Type B pancreatic cell (in vitro differentiated cells): ENCODE data around the gene OR2T27. TPM values are rescaled to one million over a fixed set of nuclear protein-coding genes. Genes with fewer than 3 reads are reported as not detected.
"Not testable (repeated sequence)": the region's sequence is repeated elsewhere in the genome, so short reads cannot be mapped to it uniquely, and the experiment has no call there.

Experiments
- DNase-seq: peaks from one replicate; pipeline ENCODE4 v3.0.0; 2021; ENCODE audit warnings: mixed read lengths; ENCODE audit not compliant: unreplicated experiment; ENCODE audit errors: extremely low spot score
- H3K27ac Mint-ChIP-seq: 2 replicates; pipeline ENCODE4 v1.8.0; 2021; ENCODE audit warnings: mild to moderate bottlenecking, mixed read lengths
- H3K27me3 Mint-ChIP-seq: 2 replicates; pipeline ENCODE4 v1.8.0; 2021; ENCODE audit warnings: mixed read lengths
- H3K36me3 Mint-ChIP-seq: 2 replicates; pipeline ENCODE4 v1.8.0; 2021; ENCODE audit warnings: mixed read lengths
- H3K4me1 Mint-ChIP-seq: one replicate; pipeline ENCODE4 v1.8.0; 2021; ENCODE audit warnings: mixed read lengths; ENCODE audit not compliant: unreplicated experiment
- H3K4me3 Mint-ChIP-seq: 2 replicates; pipeline ENCODE4 v1.8.0; 2021; ENCODE audit warnings: mild to moderate bottlenecking, mixed read lengths
- H3K9me3 Mint-ChIP-seq: 2 replicates; pipeline ENCODE4 v1.8.0; 2021; ENCODE audit warnings: mixed read lengths
- CTCF ChIP-seq: fragments of 200-600 bp; sonication (generic); conservative IDR thresholded peaks from 2 replicates; pipeline ENCODE4 v1.5.0; 2021; ENCODE audit warnings: antibody characterized with exemption, mild to moderate bottlenecking
- long read RNA-seq: library from polyadenylated mRNA; unstranded; transcript quantifications from one replicate; pipeline ENCODE4 v2.0.0, GENCODE V29; 2020
- total RNA-seq: library from RNA; stranded (reverse); gene quantifications from 2 replicates; pipeline ENCODE4 v1.2.1, GENCODE V29; 2021; ENCODE audit warnings: low replicate concordance

The OR2T27 gene
- total RNA-seq: not detected in 2 replicates
- long read RNA-seq: 0 reads

- H3K4me1 Mint-ChIP-seq, H3K27me3 Mint-ChIP-seq, H3K4me3 Mint-ChIP-seq, DNase-seq, H3K27ac Mint-ChIP-seq, H3K36me3 Mint-ChIP-seq, H3K9me3 Mint-ChIP-seq: not testable (repeated sequence)
These were observed at the start of gene OR2T27 for GRCh38 chr1:248655354-248655753. OR2T27 (minus strand) TSS chr1:248655528; CDS start chr1:248650884, 4,644 bp downstream.

- DNase-seq: no peak
- H3K9me3 Mint-ChIP-seq: peaks cover 7% of the 10 kb centered on the region
- no peak overlapping the region for H3K27ac Mint-ChIP-seq
- H3K4me3 Mint-ChIP-seq: no peak overlapping the region
- no peak for TF ChIP-seq CTCF
- no peaks in the 10 kb centered on the region for H3K4me1 Mint-ChIP-seq
- no peaks in the 10 kb centered on the region for H3K27me3 Mint-ChIP-seq
- H3K36me3 Mint-ChIP-seq: no peaks in the 10 kb centered on the region
These were observed 49.3 kb upstream of the OR2T27 start for GRCh38 chr1:248704606-248705005.

GRCh38 chr1:248703674-248704073 lies 48.3 kb upstream of the OR2T27 start:
- H3K27me3 Mint-ChIP-seq: no peaks in the 10 kb centered on the region
- no peak for TF ChIP-seq CTCF
- H3K4me1 Mint-ChIP-seq: no peaks in the 10 kb centered on the region
- peaks cover 7% of the 10 kb centered on the region for H3K9me3 Mint-ChIP-seq
- DNase-seq: no peak
- no peak overlapping the region for H3K27ac Mint-ChIP-seq
- no peak overlapping the region for H3K4me3 Mint-ChIP-seq
- no peaks in the 10 kb centered on the region for H3K36me3 Mint-ChIP-seq

- peaks cover 5% of the 10 kb centered on the region for H3K9me3 Mint-ChIP-seq
- no peak within 1 kb of the TSS for H3K4me3 Mint-ChIP-seq
- no peak for TF ChIP-seq CTCF
- DNase-seq: no peak
- H3K27ac Mint-ChIP-seq: no peak within 1 kb of the TSS
- no peaks in the 10 kb centered on the region for H3K36me3 Mint-ChIP-seq
- no peaks in the 10 kb centered on the region for H3K27me3 Mint-ChIP-seq
- no peaks in the 10 kb centered on the region for H3K4me1 Mint-ChIP-seq
These were observed 47.4 kb upstream of the OR2T27 start, which contains the start of gene OR14I1 for GRCh38 chr1:248702714-248703113. OR14I1 (minus strand) TSS chr1:248702766.

GRCh38 chr1:248699099-248699498 lies 43.8 kb upstream of the OR2T27 start:
- Mint-ChIP-seq H3K9me3 (peaks cover 4% of the 10 kb centered on the region), H3K4me3 (no peak overlapping the region), H3K27me3 (no peaks in the 10 kb centered on the region), H3K36me3 (no peaks in the 10 kb centered on the region), H3K4me1 (no peaks in the 10 kb centered on the region), H3K27ac (no peak overlapping the region)
- TF ChIP-seq CTCF: no peak
- no peak for DNase-seq

- no peak for TF ChIP-seq CTCF
- no peak for DNase-seq
- Mint-ChIP-seq H3K9me3 (peaks cover 9% of the 10 kb centered on the region), H3K4me1 (no peaks in the 10 kb centered on the region), H3K27me3 (no peaks in the 10 kb centered on the region), H3K4me3 (no peak overlapping the region), H3K27ac (no peak overlapping the region), H3K36me3 (no peaks in the 10 kb centered on the region)
These were observed 42.6 kb upstream of the OR2T27 start for GRCh38 chr1:248697907-248698306.
